GM18951 (cell line): ENCODE measurements around the gene UTP15.

Experiments
- POLR2A ChIP-seq: IDR thresholded peaks from 4 replicates; pipeline ENCODE4 v1.6.1; 2011; ENCODE audit warnings: mild to moderate bottlenecking; ENCODE audit not compliant: insufficient read length, insufficient read depth; ENCODE audit errors: extremely low read depth
- in situ Hi-C: fragments of 300-500 bp; cut with MboI; formaldehyde crosslinking; loops from one replicate; pipeline ENCODE4 v1.12.0; 2022; ENCODE audit warnings: low sequenced_read_pairs, mixed read lengths, inconsistent platforms; ENCODE audit not compliant: unreplicated experiment

Gene UTP15

GRCh38 chr5:73565139-73565968 lies at the start of gene UTP15, which contains the start of gene ANKRA2:
TSS of gene UTP15 (plus strand) at chr5:73565743. CDS start at chr5:73567345, 1,602 bp downstream.
TSS of gene ANKRA2 (minus strand) at chr5:73565639. CDS start at chr5:73562881, 2,758 bp downstream.
- in situ Hi-C loops, result no loop called here

GRCh38 chr5:73519531-73520283 lies 45.8 kb upstream of the UTP15 start:
- in situ Hi-C loops, result no loop called here
- no peak for TF ChIP-seq POLR2A

More at GRCh38 chr5:73565139-73565968, at the start of gene UTP15, which contains the start of gene ANKRA2:
- peak; percentile 72 for TF ChIP-seq POLR2A

GRCh38 chr5:73522989-73523388 lies 42.6 kb upstream of the UTP15 start:
- TF ChIP-seq POLR2A, result no peak
- in situ Hi-C loops, result no loop called here

GRCh38 chr5:73523861-73524260 lies 41.7 kb upstream of the UTP15 start:
- no peak for TF ChIP-seq POLR2A
- in situ Hi-C loops, result no loop called here

- TF ChIP-seq POLR2A, result no peak
- in situ Hi-C loops, result no loop called here
These were observed 39.8 kb upstream of the UTP15 start for GRCh38 chr5:73525606-73526203.

- in situ Hi-C loops, result no loop called here
- TF ChIP-seq POLR2A, result no peak
These were observed 37.3 kb upstream of the UTP15 start for GRCh38 chr5:73528248-73528647.

- in situ Hi-C loops, result no loop called here
- no peak for TF ChIP-seq POLR2A
These were observed 36.5 kb upstream of the UTP15 start for GRCh38 chr5:73529081-73529480.

GRCh38 chr5:73531356-73531755 lies 34.2 kb upstream of the UTP15 start:
- in situ Hi-C loops, result no loop called here
- no peak for TF ChIP-seq POLR2A

- in situ Hi-C loops, result no loop called here
These were observed 33.3 kb upstream of the UTP15 start for GRCh38 chr5:73532195-73532594.

GRCh38 chr5:73534011-73534644 lies 31.4 kb upstream of the UTP15 start:
- in situ Hi-C loops, result no loop called here
- no peak for TF ChIP-seq POLR2A

More at GRCh38 chr5:73532195-73532594, 33.3 kb upstream of the UTP15 start:
- no peak for TF ChIP-seq POLR2A

- no peak for TF ChIP-seq POLR2A
- in situ Hi-C loops, result no loop called here
These were observed 30.6 kb upstream of the UTP15 start for GRCh38 chr5:73534971-73535370.

- in situ Hi-C loops, result no loop called here
- TF ChIP-seq POLR2A, result no peak
These were observed 25.8 kb upstream of the UTP15 start for GRCh38 chr5:73539730-73540129.

- in situ Hi-C loops, result no loop called here
- no peak for TF ChIP-seq POLR2A
These were observed 25.4 kb upstream of the UTP15 start for GRCh38 chr5:73540192-73540591.
